GM19328 (cell line): ENCODE data around the gene FEM1B.

ENCODE experiments used
- ATAC-seq: cut with Tn5 transposase; IDR thresholded peaks from one replicate; pipeline ENCODE4 v1.9.1; 2021; ENCODE audit warnings: mild to moderate bottlenecking, moderate library complexity; ENCODE audit not compliant: unreplicated experiment

The FEM1B gene

DNA sequence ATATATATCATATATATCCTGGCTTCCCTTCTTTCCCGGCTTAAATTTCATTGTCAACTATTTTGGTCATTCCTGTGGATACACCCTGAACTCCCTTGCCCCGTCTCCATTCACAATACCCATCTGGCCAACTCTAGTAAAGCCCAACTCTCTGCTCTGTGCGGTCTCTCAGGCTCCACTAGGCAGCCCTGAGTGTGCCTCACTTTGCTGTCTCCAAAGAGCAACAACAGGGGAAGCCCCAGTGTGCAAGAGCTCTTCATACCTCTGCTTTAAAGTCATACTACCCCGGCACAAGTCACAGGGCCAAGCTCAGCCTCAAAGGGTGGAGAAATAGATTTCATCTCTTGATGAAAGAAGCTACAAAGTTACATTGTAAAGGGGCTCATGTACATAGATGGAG, 18.9 kb upstream of the FEM1B start:
- no peak for ATAC-seq

DNA sequence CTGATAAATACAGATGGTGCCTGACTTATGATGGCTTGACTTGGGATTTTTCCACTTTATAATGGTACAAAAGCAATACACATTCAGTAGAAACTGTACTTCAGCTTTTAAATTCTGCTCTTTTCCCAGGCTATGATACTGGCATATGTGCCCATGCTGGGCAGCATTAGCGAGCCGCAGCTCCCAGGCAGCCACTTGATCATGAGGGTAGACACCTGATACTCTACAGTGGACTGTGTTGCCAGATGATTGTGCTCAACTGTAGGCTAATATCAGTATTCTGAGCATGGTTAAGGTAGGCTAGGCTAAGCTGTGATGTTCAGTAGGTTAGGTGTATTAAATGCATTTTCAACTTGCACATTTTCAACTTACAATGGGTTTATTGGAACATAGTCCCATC, 17.7 kb upstream of the FEM1B start:
- no peak for ATAC-seq

DNA sequence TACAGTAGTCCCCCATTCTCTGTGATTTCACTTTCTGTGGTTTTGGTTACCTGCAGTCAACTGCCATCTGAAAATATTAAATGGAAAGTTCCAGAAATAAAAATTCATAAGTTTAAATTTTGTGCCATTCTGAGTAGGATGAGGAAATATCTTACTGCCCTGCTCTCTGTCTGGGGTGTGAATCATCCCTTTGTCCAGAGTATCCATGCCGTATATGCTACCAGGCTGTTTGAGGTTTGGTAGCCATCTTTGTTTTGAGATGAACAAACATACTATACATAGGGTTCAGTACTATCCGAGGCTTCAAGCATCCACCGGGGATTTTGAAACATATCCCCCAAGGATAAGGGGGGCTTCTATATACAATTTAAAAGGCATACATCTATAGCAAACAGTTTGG, 16.3 kb upstream of the FEM1B start:
- no peak for ATAC-seq

DNA sequence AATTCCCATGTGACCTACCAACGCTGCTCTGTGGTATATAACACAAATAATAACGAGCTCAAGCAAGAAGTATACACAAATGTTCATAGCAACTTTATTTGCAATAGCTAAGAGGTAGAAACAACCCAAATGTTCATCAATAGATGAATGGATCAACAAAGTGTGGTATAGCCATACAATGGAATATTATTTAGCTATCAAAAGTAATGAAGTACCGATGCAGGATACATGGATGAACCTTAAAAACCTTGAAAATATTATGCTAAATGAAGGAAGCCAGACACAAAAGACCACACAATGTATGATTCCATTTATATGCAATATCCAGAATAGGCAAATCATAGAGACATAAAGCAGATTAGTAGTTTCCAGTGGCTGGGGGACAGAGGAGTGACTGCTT, 15.6 kb upstream of the FEM1B start:
- no peak for ATAC-seq

DNA sequence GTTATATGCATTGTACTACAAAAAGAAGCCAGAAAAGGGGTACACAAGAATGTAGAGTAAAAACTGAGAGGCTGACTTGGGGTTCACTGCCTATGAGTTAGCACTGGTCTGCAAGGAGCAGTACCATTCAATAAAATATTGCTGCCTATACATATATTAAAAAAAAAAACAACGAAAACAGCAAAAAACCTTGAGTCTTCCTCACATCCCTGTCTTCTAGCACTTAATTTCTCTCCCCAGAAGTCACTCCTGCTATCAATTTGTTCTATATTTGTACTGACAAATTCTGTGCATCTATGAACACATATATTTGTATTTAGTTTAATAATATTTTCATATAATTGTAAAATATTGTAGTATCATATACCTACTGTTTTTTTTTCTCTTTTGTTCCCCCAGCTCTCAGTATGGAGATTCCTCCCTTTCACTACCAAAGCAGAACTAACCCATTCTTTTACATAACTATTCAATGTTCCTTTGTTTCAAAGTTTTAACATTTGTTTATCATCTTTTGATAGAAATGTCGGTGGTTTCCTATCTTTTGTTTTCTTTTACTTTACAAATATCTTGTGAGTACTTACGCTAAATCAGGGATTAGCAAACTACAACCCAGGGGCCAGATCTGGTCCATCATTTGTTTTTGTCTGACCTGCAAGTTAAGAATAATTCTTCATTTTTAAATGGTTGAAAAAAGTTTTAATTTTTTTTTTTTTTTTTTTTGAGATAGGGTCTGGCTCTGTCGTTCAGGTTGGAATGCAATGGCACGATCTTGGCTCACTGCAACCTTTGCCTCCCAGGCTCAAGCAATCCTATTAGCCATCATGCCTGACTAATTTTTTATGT, 14.8 kb upstream of the FEM1B start:
- no peak for ATAC-seq

DNA sequence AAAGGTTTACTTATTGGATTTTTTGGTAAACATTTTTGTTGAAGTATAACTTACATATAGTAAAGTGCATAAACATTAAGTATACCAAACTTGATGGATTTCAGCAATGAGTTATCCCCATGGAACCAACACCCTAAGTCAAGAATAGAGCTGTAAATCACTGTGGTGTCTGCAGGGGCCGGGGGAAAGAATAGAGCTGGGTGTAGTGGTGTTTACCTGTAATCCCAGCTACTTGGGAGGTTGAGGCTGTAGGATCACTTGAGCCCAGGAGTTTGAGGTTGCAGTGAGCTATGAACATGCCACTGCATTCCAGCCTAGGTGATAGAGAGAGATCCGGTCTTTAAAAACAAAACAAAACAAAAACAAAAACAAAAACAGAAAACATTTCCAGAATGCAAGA, 13.3 kb upstream of the FEM1B start:
- ATAC-seq: no peak

DNA sequence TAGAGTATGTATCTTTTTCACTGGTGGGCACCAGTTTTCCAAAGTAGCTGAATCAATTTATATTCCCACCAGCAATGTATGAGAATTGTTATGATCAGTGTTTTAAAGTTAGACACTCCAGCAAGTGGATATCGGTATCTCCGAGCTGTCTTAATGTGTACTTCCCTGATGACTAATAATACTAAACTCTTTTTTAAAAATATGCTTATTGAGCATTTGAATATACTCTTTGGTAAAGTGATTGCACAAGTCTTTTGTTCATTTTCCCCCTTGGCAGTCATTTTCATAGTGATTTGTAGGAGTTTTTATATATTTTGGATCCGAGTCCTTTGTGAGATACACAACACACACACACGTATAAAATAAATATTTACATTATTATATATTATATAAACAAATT, 12.5 kb upstream of the FEM1B start:
- ATAC-seq: no peak

DNA sequence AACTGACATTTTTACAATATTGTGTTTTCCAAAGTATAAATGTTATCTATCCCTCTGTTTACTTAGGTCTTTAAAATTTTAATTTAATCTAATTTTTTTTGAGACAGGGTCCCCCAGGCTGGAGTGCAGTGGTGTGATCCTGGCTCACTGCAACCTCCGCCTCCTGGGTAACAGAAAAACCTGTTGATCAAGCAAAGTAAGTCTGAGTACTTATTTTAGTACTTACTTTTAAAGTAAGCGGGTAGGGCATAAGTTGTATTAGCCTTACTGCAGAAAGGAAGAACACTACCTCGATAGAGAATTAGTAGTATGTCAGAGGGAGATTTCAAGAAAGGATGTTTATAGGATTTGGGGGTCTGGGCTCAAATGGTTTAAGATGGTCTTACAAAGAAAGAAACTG, 11.9 kb upstream of the FEM1B start:
- ATAC-seq: no peak

DNA sequence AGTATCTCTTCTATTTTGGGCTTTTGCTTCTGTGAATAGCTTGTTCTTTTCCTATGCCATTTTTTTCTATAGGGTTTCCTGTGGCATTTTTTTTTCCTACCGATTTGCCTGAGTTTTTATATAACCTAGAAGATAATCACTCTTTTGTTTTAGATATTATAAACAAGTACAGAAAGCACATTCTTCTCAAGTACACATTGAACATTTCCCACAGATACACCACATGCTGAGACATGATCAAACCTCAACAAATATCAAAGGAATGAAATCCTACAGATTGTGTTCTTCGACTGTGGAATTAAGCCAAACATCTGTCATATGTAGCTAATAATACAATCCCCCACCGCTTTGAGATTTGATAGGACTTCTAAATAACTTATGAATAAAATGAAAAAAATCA, 9.1 kb upstream of the FEM1B start:
- no peak for ATAC-seq

DNA sequence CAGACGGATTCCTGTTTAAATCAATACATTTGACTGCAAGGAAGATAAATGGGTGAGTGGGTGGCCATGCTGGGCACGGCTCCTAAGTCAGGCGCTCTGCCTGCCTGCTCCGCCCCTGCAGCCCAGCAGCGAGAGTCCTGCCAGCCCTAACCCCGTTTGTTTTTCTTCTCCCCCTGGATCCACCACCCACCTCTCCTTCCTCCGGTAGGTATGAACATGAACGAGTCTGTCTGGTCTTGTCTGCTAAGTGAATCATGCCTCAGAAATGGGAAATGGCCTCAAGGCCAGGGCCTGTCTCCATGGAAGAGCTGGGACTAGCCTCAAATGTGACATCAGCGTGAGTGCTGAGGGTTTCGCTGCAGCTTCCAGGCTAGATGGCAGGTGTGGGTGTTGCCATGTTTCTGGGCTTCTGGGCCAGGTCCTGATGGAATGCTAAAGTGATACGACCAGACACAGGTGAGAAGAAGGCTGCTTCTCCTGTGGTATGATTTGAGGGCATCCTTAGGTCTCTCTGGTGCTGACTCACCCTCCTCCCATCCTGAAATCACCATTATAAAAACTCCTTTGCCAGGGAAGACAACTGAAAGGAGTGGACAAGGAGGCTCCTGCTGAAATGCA, 5.6 kb upstream of the FEM1B start:
- ATAC-seq: no peak

DNA sequence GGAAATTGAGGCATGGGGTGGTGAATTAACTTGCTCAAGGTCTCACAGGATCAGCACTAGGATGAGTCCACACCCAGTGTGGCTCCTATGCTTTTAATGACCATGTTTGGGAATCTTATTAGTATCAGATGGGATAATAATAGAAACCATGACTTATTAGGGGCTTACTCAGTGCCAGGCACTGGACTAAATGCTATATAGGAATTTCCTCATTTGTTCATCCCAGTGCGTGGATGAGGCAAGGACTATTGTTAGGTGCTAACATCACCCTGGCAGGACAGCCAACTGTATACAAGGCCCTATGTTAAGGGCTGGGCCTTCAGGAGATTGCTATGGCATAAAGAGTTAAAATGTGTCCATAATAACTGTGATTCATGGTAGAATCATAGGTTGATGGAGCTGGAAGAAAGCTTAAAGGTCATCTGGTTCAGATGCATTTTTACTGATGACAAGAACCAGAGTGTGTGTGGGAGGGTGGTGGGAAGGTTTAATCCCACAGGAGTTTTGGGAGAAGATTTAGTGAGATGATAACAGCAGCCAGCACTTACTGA, 4.7 kb upstream of the FEM1B start:
- no peak for ATAC-seq

DNA sequence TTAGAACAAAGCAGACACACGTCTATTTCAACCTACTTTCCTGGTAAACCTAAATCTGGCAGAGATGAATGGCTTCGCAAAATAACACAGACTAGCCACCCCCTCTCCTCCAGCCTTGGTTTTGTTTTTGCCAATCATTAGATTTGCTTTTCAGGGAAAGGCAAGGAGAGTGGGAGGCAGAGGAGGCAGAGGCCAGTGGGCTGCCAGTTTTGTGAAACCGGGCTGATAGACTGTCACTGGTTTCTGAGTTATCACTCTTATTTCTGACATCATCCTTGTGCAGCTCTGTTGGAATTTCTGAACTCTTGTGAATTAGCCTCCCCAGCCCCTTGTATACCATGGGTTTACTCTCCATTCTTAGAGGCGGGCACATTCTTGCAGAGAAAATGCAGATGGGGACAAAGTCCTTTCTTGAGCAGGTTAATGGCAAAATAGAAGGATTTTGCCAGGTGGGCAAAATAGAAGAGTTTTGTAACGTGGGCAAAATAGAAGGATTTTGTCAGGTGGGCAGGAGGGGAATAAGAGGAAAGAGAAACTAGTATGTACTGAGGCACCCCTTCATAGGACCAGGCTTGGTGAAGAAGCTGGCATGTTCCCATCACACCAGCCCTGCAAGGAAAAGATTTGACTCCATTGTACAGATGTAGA, 3.2 kb upstream of the FEM1B start:
- no peak for ATAC-seq

DNA sequence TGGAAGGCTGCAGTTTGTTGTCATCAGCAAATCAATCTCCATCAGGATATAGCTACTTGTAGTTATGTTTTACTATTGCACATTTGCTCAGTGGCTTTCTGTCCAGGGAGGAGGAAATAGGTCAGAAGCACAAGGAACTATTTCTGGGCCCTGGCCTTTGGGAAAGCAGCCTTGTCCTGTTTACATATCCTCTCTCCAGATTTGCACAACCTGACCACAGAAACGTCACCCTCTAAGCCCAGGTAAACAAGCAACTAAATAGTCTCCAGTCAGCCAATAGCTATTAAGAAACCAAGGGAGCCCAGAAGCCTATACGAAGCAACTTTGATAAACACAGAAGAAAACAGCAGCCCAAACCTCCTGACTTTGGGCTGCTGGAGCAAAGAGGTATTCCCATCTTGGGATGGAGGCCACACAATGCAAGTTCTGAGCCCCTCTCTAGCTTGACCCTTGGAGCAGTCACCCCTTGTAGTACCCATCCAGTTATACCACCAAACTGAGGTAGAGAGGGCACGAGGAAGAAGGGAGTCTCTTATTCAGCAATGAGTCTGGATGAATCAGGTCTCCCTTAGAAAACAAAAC, 2.3 kb upstream of the FEM1B start:
- ATAC-seq: no peak

DNA sequence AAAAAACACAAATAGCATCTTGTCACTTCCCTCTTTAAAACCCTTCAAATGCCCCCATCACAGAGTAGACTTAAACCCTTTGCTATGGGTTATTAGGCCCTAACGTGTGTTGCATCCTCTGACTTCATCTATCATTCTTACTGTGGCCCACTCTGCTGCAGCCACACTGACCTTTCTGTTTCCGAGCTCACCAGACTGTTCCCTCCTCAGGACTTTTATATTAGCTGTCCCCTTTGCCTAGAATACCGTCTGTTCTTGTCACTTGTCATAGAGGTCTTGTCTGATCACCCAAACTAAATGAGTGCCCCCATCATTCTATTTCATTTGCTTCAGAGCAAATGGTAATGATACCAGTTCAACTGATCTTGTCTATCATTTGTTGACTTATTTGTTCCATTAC, 877 bp upstream of the FEM1B start:
- no peak for ATAC-seq

DNA sequence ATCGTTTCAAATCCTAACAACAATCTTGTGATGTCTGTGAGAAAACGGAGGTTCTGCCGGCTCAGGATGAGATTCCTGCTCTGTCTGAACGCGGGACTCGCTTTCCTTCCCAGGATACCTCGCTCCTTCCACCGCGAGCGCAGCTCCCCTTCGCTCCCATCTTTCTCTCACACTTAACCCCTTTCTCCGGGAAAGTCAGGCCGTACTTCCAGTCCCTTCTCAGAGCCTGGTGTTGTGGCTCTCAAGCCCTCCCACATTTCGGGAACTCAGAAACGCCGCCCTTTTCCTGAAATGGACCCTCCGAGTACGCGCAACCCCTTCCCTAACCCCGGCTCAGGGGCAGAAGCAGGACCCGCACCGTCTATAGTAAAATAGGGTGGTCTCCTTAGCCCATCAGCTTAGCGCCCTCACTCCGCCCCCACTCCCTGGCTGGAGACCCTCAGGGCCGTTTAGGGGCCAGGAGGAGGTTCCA, 378 bp upstream of the FEM1B start:
- peak; percentile 6 for ATAC-seq

DNA sequence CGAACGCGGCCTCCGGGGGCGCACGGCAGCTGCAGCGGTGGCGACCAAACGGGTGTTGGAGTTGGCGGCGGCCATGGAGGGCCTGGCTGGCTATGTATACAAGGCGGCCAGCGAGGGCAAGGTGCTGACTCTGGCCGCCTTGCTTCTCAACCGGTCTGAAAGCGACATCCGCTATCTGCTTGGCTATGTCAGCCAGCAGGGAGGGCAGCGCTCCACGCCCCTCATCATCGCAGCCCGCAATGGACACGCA, 725 bp downstream of the FEM1B start:
- ATAC-seq: no peak

DNA sequence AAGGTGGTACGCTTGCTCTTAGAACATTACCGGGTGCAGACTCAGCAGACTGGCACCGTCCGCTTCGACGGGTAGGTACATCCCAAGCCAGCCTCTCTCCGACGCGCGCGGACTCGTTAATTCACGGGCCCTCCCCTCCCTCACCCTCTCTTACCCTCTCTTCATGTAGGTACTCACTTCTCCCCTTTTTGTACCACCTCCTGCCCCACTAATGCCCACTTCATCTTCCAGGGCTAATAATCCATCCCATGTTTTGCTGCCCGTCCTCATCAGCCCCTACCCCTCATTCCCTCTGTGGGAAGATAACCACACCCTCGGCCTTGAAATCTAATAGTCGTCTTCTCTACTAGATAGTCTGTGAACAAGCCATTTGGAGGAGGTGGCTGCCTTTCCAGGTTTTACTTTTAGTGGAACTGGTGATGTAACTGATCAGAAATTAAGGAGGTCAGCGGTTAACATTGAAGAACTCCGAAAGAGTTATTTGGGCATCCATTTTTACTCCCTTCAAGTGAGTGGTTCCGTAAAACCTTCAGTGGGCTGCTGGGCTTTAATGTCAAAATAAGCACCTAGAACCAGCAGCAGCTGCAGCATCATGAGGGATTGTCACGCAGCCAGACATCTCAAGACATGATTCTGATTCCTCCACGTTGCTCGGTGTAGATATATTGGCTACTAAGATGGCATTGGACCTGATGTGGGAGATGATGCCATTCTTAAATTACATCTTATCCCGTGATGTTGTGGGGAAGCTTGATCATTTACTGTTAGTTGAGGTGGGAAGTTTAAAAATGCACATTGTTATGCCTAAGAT, 1.3 kb downstream of the FEM1B start:
- ATAC-seq: no peak

DNA sequence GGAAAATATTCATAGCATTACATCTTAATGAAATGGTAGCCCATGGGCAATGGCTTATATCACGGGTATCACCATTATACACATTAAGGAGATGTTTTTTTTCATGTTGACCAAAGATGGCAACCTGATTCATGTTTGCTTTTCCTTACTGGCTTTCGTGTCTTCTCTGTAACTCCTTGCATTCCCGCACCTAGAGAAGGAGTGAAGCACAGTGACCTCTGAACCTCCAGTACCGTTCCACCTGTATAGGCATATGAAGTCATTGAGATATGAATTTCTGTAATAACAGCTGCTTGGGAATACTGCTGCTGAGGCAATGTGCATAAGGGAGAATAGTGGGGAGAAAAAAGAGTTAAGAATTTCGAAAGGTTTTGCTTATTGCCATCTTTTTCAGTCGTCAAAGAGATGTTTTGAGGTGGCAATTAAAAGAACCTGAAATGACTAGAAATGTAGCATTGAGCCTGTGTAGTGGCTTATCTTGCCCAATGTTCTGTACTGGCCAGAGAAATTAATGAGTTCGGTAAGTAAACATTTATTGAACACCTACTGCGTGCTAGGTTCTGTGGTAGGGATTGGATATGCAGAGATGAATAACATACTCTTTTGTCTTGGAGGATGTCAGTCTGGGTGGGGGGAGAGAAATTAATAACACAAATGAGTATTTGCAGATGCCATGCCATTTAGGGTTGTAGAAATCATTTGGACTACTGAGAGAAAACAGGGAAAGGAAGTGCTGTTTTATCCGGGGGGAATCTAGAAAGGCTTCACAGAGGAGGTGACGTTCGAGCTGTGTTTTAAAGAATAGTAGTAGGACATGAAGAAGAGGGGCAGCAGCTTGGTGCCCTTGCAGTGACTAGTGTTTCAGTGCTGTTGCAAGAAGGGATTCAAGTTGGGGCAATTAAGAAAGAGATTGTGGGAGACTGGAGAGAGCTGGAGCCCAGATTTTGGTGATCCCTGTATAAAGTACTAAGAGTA, 2.5 kb downstream of the FEM1B start:
- no peak for ATAC-seq

DNA sequence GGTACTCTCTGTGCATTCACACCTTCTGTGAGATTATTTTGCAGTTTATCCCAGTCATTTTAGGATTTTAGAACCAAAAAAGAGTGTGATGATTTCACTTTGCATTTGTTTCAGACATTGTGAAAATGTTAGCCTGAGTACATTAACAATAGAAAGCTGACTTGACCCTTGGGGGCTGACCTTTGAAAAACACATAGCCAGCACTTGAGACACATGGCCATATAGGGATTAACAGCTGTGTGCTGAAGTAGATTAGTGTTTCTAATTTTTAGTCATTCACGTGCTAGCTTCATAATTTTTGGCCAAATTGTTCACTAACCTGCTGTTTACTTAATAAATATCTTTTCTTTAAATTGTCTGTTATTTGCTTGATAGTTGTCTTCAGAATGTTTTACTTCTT, 3.5 kb downstream of the FEM1B start:
- no peak for ATAC-seq

DNA sequence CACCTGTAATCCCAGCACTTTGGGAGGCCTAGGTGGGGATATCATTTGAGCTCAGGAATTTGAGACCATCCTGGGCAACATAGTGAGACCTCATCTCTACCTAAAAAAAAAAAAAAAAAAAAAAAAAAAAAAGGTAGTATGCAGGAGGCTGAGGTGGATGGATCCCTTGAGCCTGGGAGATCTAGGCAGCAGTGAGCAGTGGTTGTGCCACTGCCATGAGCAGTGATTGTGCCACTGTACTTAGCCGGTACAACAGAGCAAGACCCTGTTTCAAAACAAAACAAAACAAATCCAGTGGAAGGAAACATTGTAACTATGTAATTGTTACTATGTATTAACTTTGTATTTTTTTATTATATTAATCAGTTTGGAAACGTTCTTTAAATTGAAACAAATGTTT, 5.9 kb downstream of the FEM1B start:
- ATAC-seq: no peak
